Epithelial cell of prostate (primary cell): ENCODE data around the gene CYP39A1.
"Not testable (repeated sequence)": the region's sequence is repeated elsewhere in the genome, so short reads cannot be mapped to it uniquely, and the experiment has no call there.

Experiments
- DNase-seq: peaks from one replicate; pipeline ENCODE4 v3.0.0-alpha.2; 2011; ENCODE audit warnings: low read depth, low spot score
- H3K27ac ChIP-seq: fragments of 450-650 bp; 2 replicates; pipeline ENCODE4 v1.5.1; 2017; ENCODE audit warnings: mild to moderate bottlenecking

The CYP39A1 gene

GRCh38 chr6:46651006-46651405 lies 1.6 kb downstream of the CYP39A1 start:
- DNase-seq: no peak
- peak overlapping the region; percentile 33 for H3K27ac ChIP-seq

DNA sequence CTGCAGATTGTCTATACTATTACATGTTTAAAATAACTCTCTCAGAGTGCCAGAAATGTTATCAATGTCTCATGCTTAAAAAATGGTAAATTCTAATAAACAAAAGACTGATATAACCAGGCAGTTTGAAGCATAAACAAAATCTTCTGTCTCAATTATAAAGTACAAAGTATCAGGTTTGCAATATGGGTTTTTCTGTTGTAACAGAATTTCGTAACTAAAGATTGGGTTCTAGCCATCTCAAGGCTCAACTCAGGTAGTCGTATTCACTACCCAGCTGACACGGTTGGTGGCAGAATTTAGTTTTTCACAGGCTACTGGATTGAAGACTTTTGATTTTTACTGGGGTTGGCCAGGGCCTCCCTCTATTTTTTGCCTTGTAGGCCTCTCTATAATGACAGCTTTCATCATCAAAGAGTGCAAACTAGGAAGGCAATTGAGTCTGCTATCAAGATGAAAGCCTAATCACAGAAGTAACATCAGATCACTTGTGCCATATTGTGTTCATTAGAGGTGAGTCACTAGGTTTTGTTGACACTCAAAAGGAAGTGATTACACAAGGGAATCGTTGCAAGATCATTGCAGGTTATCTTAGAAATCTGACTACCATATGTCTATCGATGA lies 3.6 kb downstream of the CYP39A1 start:
- peak; percentile 39 for DNase-seq
- peak overlapping the region; percentile 48 for H3K27ac ChIP-seq

DNA sequence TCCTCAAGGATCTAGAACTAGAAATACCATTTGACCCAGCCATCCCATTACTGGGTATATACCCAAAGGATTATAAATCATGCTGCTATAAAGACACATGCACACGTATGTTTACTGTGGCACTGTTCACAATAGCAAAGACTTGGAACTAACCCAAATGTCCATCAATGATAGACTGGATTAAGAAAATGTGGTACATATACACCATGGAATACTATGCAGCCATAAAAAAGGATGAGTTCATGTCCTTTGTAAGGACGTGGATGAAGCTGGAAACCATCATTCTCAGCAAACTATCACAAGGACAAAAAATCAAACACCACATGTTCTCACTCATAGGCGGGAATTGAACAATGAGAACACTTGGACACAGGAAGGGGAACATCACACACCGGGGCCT lies 4.5 kb downstream of the CYP39A1 start:
- not testable (repeated sequence) for DNase-seq, H3K27ac ChIP-seq

- DNase-seq: no peak
Measured at GRCh38 chr6:46645265-46645664, 7.4 kb downstream of the CYP39A1 start.

GRCh38 chr6:46642928-46643751 lies 9.5 kb downstream of the CYP39A1 start:
- DNase-seq: peak; percentile 74
- peak overlapping the region; percentile 31 for H3K27ac ChIP-seq

More at GRCh38 chr6:46645265-46645664, 7.4 kb downstream of the CYP39A1 start:
- no peak overlapping the region for H3K27ac ChIP-seq

DNA sequence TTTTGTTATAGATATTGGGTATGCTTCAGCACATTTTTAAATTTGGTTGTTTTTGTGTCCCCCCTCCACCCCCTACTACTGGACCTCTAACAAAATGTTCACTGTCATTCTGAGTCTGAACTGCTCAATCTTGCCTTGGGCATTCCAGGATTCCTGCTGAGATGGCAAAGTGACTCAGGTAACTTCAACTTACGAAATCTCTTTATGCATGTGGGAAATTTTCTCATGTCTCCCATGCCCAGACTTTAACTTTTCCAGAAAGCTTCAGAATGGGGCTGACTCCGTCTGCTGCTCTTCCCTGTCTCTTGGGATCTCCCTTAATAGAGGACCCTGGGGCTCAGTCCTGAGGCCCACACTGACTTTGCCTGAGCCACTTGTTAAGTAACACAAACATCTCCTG lies 14.0 kb downstream of the CYP39A1 start:
- H3K27ac ChIP-seq: peak overlapping the region; percentile 33
- peak; percentile 41 for DNase-seq

DNA sequence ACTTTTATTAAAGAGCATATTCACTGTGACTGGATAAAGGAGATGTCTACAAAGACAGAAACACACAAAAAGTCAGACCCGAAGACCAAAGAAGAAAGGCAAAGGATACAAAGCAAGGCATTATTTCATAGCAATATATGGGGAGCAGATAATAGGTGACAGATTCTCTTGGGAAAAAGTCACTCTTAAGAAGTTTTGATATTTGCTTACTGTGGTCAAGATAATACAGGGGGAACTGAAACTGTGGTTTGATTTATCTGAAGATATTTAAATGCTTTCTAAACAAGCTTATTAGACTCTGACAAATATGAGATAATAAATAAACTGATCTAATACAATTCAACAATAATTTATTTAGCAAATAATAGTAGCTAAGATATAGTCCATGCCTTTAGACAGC lies 14.7 kb downstream of the CYP39A1 start:
- peak overlapping the region; percentile 51 for H3K27ac ChIP-seq
- no peak for DNase-seq

DNA sequence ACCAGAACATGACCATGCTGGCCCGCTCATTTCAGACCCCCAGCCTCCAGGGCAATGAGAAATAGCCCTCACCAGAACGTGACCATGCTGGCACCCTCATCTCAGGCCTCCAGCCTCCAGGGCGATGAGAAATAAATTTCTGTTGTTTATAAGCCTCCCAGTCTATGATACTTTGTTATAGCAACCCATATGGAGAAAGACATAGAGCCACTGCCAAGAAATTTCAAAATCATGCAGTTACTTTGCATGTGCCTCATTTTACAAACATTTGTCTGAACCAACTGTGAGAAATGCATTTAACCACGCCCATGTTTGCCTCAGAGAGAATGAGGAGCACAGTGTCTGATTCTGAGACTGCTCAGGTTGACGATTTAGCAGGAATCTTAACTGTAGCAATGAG lies 15.5 kb downstream of the CYP39A1 start:
- H3K27ac ChIP-seq: peak overlapping the region; percentile 51
- peak; percentile 78 for DNase-seq

DNA sequence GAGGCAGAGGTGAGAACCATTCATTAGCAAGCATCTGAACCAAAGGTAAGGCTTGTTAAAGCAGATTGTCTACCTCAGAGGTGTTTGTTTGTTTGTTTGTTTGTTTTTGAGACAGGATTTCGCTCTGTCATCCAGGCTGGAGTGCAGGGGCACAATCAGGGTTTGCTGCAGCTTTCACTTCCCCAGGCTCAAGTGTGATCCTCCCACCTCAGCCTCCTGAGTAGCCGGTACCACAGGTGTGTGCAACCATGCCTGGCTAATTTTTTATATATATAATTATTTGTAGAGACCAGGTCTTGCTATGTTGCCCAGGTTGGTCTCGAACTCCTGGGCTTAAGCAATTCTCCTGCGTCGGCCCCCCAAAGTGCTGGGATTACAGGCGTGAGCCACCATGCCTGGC lies 17.2 kb downstream of the CYP39A1 start:
- H3K27ac ChIP-seq: no peak overlapping the region
- no peak for DNase-seq

DNA sequence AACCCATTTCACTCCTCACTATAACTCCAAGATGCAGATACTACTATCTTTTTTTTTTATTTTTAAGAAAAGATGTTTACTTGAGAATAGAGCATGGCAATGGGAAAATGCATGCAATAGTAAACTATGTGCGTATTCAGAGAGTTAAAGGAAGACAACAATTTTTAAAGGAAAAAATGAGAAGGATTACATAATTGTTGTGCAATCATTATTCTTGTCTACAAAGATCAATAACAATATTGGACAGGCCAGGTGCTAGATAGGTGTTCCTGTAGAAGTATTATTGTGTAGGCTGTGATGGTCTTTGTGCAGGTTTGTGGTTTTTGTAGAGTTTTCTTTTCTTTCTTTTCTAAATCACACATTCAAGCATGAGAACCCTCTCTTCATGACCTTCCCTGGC lies 20.6 kb downstream of the CYP39A1 start:
- H3K27ac ChIP-seq: no peak overlapping the region
- no peak for DNase-seq

GRCh38 chr6:46629691-46630090 lies 22.9 kb downstream of the CYP39A1 start:
- no peak overlapping the region for H3K27ac ChIP-seq
- DNase-seq: no peak

DNA sequence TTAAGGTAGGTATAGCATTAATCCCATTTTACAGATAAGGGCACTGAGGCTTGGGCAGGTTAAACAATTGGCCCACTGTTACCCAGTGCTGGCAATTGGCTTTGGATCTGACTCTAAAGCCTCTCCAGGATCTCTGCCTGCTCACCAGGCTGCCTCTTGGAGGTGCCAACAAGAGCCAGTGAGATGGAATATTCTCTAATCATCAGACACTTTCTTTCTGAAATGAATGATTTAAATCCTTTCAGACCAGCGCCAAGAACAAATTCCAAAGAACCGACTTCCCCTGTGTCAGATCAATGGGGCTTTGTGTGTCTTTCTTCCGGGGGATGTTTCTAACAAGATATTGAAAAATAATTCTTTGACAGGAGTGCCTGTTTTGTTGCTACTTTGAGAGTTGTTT lies 23.6 kb downstream of the CYP39A1 start:
- no peak for DNase-seq
- no peak overlapping the region for H3K27ac ChIP-seq

GRCh38 chr6:46628498-46628897 lies 24.1 kb downstream of the CYP39A1 start:
- no peak overlapping the region for H3K27ac ChIP-seq
- DNase-seq: no peak

- no peak for DNase-seq
- H3K27ac ChIP-seq: no peak overlapping the region
Measured at GRCh38 chr6:46626976-46627375, 25.6 kb downstream of the CYP39A1 start.

DNA sequence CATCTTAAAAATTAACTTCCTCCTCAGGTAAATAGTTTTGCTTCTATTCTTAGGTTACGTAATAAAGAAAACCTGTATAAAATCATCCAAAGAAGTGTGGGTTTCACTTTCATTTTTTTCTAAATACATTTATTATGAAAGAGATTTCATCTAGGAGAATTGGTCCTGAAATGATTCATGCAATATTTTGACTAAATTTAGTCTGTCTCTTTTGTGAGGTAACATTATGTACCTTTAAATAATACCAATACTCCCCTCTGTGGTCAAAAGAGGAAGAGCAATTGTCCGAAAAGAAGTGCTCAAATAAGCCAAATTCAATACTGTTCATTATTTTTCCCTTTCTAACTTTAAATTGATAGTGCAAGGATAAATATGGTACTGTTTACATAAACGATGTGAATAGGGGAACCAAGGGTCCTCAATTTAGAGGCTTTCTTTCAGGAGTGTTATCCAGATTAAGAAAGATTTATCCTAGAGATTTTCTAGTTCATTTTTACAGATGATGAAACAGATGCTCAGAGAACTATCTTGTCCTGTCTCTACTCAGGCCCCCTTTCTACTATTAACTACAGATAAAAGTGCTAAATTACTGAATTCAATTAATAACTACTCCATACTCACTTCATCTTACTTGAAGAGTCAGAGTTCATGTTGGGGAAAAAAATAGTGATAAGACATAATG lies 26.2 kb downstream of the CYP39A1 start:
- H3K27ac ChIP-seq: no peak overlapping the region
- no peak for DNase-seq

GRCh38 chr6:46618726-46619125 lies 33.9 kb downstream of the CYP39A1 start:
- DNase-seq: no peak
- no peak overlapping the region for H3K27ac ChIP-seq

DNA sequence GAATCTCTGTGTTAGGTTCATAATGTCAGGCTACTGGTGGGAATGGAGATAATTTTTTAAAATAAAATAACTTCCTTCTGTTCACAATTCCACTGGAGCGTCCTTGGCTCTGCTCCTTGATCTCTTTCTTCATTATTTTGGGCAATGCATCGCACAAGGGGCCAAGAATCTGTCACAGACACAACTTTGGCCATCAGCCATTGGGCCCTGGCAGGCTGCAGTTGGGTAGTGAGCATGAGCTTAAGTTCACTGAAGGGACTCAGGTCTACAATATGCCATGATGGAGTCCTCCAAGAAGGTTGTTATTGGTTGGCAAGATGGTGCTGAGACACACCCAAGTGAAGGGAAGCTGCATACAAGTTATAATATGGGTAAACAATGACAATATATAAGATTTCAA lies 40.0 kb downstream of the CYP39A1 start:
- no peak overlapping the region for H3K27ac ChIP-seq
- no peak for DNase-seq

DNA sequence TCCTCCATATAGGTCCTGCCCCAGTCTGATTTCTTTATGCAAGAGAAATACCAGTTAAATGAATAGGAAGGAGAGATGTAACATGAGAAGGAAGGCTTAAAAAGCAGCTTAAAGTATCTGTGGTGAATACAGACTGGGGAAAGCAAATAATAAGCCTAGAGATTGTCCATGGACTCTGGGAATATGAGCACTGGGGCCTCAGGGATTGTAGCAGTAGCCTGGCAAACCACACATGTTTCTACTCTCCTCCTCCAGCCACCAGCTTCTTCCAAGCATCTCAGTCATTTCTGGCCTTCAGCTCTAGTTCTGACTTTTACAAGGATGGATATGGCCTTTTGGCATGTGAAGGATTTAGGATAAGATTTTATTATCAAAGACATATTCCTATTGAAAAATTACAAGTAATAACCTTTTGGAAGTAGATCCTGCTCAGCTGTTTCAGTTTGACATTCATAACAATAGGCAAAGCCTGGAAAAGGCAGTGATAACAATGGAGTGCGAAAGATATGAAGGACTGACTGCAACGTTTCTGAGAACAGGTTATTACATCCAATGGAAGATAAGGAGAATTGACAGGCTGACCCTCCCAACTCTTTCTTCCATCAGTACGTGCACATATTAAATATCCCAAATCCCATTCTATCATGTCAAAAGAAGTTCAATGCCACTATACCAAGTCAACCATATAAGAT lies 41.6 kb downstream of the CYP39A1 start:
- no peak for DNase-seq
- H3K27ac ChIP-seq: no peak overlapping the region

GRCh38 chr6:46606338-46606737 lies 46.3 kb downstream of the CYP39A1 start:
- DNase-seq: no peak
- no peak overlapping the region for H3K27ac ChIP-seq

DNA sequence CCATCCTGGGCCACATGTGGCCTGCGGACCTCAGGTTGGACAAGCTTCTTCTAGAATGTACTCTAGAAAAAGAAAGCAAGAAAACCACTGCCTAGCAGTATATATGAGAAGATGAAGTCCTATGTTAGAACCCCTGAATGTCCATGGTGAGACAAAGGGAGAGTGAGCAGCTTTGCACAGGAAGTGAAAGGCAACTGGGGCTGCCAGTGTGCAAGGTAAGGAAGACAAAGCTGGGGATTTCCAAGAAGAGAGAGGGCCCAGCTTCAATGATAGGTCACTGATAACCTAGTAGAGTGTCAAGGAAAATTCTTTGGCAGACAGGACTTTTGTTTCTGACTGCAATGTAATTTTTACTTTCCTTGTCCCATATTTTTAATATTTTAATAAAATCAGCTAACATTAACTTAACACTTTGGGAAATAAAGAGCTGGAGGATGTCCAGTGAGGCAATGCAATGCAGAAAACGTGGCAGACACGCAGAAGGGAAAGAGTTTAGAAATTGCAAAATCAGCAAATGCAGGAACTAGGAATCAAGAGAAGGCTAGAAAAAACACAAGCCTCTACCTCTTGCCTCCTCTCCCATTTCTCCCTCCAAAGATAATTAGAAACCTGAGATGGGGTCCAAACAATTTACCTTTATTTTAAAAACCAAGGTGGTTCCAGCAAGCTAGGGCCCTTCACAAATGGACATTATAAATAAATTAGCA lies 47.4 kb downstream of the CYP39A1 start:
- DNase-seq: no peak
- H3K27ac ChIP-seq: no peak overlapping the region
